GM13977 (cell line): ENCODE data around the gene TTLL13.

Source experiments
- DNase-seq: peaks from one replicate; pipeline ENCODE4 v3.0.0; 2012; ENCODE audit warnings: low spot score
- CTCF ChIP-seq: IDR thresholded peaks from 2 replicates; pipeline ENCODE4 v1.5.1; 2012; ENCODE audit warnings: mild to moderate bottlenecking, control low read depth; ENCODE audit not compliant: insufficient read depth; ENCODE audit errors: extremely low read depth, missing control alignments
- in situ Hi-C: fragments of 300-500 bp; cut with MboI; formaldehyde crosslinking; loops from one replicate; pipeline ENCODE4 v1.12.0; 2022; ENCODE audit warnings: low sequenced_read_pairs, low pct_unique_long_range_greater_than_20kb, mixed read lengths, inconsistent platforms; ENCODE audit not compliant: unreplicated experiment

TTLL13 gene

GRCh38 chr15:90203473-90203872, 45.9 kb upstream of the TTLL13 start:
- no peak for DNase-seq
- in situ Hi-C loops, result no loop called here
- no peak for TF ChIP-seq CTCF

- in situ Hi-C loops, result no loop called here
- TF ChIP-seq CTCF, result no peak
- DNase-seq, result no peak
These were observed 45.4 kb upstream of the TTLL13 start for GRCh38 chr15:90203922-90204321.

- in situ Hi-C loops, result no loop called here
- no peak for TF ChIP-seq CTCF
- no peak for DNase-seq
These were observed 44.1 kb upstream of the TTLL13 start for GRCh38 chr15:90205050-90205848.

- in situ Hi-C loops, result no loop called here
- DNase-seq, result no peak
- TF ChIP-seq CTCF, result no peak
These were observed 43.5 kb upstream of the TTLL13 start for GRCh38 chr15:90205886-90206285.

- no peak for DNase-seq
- no peak for TF ChIP-seq CTCF
- in situ Hi-C loops, result no loop called here
These were observed 42.1 kb upstream of the TTLL13 start for GRCh38 chr15:90207252-90207651.

- no peak for DNase-seq
- no peak for TF ChIP-seq CTCF
These were observed 41.0 kb upstream of the TTLL13 start for GRCh38 chr15:90208356-90208755.

More at GRCh38 chr15:90208356-90208755, 41.0 kb upstream of the TTLL13 start:
- in situ Hi-C loops, result no loop called here
